ENCODE data around the gene KDM4B.
"Not testable (repeated sequence)": the region's sequence is repeated elsewhere in the genome, so short reads cannot be mapped to it uniquely, and the experiment has no call there.

The KDM4B gene
- 34.8 to 72.2 reads per million in 2 experiments for total RNA-seq

DNA sequence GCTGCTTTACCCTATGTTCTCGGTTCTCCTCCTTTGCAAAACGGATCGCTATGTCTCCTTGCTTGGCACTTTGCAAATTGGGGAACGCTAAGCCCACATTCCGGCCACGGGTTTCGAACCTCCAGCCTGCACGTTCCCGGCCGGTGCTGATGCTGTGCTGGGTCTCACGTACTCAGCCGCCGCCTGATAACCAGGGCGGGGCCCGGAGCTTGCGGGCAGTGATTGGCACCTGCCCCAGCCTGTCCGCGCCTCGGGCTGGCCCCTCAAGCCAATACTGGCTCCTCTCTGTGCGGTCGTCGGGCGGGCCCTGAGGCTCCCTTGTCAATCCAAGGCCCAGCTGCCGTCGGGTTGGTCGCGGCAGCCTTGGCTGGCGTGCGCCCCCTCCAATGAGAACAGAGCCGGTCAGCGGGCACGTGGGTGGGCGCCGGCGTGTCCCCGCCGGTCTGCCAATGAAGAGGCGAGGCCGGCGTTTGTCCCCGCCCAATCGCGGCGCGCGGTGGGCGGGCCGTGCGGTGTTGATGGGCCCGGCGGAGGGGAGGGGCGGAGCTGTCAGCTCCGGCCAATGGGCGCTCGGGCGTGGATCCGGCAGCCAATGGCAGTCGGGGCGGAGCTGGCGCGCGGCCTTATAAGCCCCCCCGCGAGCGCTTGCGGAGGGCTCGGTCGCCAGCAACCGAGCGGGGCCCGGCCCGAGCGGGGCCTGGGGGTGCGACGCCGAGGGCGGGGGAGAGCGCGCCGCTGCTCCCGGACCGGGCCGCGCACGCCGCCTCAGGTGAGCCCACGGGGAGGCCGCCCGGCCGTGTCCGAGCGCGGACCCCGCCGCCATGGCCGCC is at the start of gene KDM4B:
TSS of gene KDM4B (plus strand) at position 652 of the 830 bp plus-strand sequence. CDS start 63,778 bp downstream, outside the sequence.
- DNase-seq (ENCODE audit: low read depth), result peak; percentile 97

DNA sequence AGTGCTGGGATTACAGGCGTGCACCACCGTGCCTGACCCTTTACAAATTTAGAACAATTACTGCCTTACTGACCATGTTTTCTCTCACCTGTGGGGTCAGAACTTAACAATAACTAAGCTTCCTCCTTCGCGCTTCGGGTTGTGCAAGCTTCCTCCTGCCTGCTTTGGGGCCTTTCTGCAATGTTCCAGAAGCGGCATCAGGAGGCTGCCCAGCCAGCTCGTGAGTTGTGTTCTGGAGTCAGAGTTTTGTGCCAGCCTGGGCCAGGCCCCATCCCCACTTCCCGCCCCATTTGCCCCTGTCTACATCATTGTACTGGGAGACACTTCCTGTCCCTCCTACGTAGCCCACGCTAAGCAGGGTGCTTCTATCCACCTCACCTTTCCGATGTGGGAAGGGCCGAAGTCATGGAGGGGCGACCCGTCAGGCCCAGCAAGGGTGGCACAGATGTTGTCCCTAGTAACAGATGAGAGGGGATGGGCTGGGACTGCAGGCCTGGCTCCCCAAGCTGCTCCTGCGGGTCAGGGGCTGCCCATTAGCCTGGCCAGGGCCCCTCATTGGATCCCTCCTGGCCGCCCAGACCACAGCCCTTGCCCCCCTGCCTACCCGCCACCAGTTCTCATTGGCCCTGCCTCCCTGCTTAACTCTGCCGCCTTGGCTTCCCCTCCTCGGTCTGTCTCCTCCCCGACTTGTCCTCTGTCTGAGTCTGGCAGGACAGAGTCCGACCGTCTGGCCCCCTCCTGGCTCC is 46.2 kb upstream of the KDM4B start:
- DNase-seq (ENCODE audit: low read depth), result no peak

DNA sequence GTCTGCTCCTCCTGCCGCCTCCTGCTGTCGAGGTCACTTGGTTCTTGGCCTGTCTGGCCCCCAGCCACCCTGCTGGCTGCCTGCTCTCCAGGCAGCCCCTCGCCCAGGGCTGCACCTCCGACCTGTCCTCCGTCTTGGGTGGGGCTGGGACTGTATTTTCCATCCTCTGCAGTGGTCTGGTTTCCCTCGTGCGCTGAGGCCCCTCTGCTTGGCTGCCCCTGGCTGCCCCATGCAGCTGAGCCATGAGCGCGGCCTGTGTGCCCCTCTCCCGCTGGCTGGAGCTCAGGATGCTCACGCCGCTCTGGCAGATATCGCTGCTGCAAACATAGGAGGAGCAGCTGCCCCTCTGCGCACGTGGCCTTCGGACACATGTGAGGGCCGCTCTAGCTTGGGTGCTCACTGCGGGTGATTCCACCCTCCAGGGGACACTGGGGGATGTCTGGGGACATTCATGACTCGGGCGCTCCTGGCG is 45.6 kb upstream of the KDM4B start:
- DNase-seq (ENCODE audit: low read depth), result no peak

DNA sequence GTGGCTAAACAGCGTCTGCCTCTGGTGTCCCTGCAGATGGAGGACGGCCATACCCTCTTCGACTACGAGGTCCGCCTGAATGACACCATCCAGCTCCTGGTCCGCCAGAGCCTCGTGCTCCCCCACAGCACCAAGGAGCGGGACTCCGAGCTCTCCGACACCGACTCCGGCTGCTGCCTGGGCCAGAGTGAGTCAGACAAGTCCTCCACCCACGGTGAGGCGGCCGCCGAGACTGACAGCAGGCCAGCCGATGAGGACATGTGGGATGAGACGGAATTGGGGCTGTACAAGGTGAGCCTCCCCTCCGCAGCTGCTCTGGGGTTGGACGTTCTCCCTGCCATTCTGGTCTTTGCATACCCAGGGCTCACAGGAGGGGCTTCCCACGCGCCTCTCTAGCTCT is 39.7 kb upstream of the KDM4B start:
- no peak for DNase-seq (ENCODE audit: low read depth)

DNA sequence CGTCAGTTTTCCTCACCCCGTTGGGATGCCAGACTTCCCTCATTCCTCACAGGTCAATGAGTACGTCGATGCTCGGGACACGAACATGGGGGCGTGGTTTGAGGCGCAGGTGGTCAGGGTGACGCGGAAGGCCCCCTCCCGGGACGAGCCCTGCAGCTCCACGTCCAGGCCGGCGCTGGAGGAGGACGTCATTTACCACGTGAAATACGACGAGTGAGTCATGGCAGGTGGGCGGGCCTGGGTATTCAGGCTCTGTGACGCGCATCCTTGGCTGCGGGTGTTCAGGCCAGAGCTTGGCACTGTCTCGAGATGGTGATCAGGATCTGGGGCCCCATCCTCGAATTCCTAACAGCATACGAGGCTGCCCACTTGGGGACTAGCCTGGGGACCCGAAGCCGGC is 38.2 kb upstream of the KDM4B start:
- DNase-seq (ENCODE audit: low read depth), result no peak

DNA sequence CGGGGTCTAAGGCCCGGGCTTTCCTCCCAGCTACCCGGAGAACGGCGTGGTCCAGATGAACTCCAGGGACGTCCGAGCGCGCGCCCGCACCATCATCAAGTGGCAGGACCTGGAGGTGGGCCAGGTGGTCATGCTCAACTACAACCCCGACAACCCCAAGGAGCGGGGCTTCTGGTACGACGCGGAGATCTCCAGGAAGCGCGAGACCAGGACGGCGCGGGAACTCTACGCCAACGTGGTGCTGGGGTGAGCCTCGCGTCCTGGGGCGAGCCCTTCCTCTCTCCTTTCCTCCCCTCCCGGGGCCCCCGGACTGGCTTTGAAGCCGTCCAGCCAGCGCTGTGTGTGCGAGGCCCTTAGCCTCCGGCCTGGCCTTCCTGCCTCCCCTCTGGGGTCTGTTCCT is 36.2 kb upstream of the KDM4B start:
- DNase-seq (ENCODE audit: low read depth), result no peak

DNA sequence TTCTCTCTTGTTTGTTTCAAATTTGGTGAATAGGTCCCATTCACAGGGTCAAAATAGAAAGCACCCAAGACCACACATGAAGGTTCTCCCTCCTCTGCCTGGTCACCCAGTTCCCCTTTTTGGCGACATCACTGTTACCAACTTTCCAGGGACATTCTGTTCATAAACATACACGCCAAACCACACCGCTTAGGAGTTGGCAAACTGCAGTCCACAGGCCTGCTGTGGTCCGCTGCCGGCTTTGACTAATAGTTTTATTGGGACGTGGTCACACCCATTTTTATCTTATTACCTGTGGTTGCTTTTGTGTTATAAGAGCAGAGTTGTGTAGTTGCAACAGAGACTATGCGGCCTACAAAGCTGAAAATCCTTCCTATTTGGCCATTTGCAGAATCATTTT is 35.4 kb upstream of the KDM4B start:
- no peak for DNase-seq (ENCODE audit: low read depth)

DNA sequence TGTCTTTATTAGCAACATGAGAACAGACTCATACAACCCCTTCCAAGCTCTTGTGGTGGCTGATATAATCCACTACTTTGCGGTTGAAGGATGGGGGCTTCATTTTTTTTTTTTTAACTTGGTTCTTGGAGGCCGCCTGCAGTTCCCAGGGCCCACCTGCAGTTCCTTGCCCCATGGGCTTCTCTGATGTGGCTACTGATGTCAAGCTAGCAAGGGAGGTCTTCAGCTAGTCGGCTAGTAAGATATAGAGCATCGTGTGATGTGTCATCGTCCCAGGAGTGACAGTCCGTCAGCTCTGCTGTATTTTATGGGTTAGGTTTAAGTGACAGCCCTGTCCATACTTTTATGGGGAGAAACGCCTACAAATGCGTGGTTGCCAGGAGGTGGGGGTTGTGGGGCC is 33.5 kb upstream of the KDM4B start:
- no peak for DNase-seq (ENCODE audit: low read depth)

DNA sequence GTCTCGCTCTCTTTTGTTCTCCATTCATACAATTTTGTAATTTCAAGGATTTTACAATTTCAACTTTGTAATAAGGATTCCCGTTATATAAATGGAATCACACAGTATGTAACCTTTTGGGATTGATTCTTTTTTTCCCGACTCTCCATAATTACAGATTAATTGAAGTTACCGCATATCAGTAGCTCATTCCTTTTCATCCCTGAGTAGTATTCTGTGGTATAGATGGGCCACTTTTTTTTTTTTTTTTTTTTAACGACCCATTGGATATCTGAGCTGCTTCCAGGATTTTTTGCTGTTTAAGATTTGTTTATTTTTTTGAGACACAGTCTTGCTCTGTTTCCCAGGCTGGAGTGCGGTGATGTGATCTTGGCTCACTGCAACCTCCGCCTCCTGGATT is 31.9 kb upstream of the KDM4B start:
- no peak for DNase-seq (ENCODE audit: low read depth)

DNA sequence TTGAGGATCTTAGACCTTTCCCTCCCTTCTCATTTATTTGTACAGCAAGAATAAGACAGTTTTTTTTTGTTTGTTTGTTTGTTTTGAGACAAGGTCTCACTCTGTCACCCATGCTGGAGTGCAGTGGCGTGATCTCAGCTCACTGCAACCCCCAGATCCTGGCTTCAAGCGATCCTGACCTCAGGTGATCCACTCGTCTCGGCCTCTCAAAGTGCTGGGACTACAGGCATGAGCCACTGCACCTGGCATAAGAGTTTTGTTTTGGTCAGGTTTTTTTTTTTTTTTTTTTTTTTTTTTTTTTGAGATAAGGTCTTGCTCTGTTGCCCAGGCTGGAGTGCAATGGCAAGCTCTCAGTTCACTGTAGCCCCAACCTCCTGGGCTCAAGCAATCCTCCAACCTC is 30.5 kb upstream of the KDM4B start:
- DNase-seq (ENCODE audit: low read depth), result not testable (repeated sequence)

DNA sequence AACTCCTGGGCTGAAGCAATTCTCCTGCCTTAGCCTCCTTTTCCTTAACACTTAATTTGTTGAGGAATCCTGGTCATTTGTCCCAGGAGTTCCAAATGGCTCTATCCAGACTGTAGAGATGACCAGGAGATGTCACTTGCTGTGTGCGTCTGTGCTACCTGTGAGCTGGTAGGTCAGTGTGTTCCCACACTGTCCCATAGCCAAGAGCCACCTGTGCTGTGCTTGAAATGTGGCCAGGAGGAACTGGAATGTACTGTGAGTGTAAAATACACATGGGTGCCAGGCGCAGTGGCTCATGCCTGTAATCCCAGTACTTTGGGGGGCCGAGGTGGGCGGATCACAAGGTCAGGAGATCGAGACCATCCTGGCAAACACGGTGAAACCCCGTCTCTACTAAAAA is 29.4 kb upstream of the KDM4B start:
- DNase-seq (ENCODE audit: low read depth), result no peak

DNA sequence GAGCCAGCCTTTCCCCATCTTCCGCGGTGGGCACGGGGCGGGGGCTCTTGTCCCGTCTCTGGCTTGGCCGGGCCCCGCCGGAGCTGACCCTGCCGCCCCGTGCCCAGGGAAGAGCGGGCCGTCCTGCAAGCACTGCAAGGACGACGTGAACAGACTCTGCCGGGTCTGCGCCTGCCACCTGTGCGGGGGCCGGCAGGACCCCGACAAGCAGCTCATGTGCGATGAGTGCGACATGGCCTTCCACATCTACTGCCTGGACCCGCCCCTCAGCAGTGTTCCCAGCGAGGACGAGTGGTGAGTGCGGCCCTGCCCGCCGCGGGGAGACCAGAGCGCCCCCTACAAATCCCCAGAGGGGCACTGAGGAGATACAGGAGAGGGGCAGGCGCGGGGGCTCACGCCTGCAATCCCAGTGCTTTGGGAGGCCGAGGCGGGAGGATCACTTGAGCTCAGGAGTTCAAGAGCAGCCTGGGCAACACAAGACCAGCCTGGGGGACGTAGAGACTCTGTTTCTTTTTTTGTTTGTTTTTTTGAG is 27.2 kb upstream of the KDM4B start:
- DNase-seq (ENCODE audit: low read depth), result not testable (repeated sequence)

DNA sequence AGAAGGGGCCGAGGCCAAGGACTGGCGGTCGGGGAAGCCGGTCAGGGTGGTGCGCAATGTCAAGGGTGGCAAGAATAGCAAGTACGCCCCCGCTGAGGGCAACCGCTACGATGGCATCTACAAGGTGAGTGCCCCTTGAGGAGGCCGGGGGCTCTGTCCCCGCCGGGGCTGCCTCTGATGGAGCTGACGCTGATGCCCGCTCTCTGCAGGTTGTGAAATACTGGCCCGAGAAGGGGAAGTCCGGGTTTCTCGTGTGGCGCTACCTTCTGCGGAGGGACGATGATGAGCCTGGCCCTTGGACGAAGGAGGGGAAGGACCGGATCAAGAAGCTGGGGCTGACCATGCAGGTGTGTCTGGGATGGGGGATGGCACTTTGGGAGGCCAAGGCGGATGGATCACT is 18.3 kb upstream of the KDM4B start:
- not testable (repeated sequence) for DNase-seq (ENCODE audit: low read depth)

DNA sequence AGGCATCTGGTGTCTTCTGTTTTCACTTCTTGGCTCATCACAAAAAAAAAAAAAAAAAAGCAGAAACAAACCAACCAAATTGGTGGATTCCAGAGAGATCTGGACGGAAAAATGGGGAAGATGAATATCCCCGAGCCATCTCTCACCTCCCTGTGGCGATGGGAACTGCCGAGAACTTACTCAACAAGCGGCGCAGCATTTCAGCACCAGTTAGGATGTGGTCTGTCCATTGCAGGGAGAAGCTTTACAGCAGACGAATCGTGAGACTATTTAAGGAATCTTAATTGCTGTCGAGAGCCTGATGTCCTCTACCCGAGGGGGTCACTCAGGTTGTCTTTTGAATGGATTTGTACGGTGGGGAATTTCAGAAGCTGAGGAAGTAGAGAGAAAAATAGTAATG is 17.3 kb upstream of the KDM4B start:
- DNase-seq (ENCODE audit: low read depth), result no peak

DNA sequence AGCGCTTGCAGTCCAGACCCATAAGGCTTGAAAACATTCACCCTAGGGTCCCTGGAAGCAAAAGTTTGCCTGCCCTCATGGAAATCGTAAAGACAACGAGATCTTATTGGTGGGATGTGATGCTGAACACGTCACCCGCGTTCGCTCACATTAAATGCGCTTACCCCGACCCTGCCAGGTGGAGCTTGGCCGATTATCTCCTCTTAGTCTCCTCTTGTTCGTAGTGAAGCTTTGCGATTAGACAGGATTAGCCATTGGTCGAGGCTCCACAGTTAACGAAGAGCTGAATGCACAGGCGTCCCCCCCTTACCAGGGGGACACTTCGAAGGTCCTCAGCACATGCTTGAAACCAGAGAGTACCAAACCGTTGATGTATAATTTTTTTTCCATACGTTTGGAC is 16.0 kb upstream of the KDM4B start:
- no peak for DNase-seq (ENCODE audit: low read depth)

DNA sequence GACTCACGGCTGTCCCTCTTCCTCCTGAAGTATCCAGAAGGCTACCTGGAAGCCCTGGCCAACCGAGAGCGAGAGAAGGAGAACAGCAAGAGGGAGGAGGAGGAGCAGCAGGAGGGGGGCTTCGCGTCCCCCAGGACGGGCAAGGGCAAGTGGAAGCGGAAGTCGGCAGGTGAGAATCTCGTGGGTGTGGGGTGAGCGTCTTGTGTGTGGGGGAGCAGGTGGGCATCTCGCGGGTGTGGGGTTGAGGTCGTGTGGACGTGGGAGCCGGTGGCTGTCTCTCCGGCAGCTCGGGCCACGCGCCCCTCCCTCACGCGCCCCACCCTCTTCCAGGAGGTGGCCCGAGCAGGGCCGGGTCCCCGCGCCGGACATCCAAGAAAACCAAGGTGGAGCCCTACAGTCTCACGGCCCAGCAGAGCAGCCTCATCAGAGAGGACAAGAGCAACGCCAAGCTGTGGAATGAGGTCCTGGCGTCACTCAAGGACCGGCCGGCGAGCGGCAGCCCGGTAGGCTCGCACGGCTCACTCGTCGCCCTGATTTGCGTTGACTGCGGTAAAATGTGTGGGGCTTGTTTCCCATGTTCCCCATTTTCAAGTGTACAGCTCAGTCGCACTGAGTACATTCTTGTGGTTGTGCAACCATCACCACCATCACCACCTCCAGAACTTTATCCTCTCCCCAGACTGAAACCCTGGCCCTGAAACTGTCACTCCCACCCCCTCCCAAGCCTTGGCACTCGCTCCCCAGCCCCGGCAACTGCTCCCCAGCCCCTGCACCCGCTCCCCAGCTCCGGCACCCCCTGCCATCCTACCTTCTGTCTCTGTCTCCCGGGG is 14.4 kb upstream of the KDM4B start:
- DNase-seq (ENCODE audit: low read depth), result not testable (repeated sequence)

DNA sequence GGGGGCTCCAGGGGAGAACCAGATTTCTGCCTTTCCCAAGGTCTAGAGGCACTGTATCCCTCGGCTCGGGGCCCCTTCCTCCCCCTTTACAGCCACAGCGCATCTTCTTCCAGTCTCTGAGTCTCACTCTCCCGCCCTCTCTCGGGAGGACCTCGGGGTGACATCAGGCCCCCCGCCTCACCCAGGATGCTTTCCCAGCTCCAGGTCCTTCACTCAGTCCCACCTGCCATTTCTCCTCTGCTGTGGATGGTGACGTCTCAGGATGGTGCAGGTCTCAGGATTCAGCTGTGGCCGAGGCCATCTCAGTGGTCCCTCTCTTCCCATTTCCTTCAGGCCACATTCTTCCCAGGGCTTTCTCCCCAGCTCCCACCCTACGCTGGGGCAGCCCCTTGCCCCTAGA is 13.6 kb upstream of the KDM4B start:
- no peak for DNase-seq (ENCODE audit: low read depth)

DNA sequence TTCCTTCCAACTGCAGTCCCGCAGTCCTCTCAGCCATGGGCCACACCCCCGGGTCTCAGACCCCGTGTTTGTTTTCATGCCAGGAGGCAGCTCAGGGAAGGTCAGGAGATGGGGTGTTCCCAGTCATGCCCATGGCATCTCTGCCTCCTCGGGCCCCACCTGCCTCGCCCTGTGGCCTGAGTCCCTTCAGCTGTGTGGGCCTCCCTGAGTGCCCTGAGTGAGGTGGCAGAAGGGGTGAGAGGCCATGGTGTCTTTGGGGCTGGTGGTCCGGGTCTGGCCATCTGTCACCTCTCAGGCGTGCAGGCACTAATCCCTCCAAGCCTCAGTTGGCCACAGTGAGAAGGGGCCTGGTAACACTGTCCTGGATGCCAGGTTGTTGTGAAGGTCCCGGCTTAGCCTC is 10.9 kb upstream of the KDM4B start:
- no peak for DNase-seq (ENCODE audit: low read depth)

DNA sequence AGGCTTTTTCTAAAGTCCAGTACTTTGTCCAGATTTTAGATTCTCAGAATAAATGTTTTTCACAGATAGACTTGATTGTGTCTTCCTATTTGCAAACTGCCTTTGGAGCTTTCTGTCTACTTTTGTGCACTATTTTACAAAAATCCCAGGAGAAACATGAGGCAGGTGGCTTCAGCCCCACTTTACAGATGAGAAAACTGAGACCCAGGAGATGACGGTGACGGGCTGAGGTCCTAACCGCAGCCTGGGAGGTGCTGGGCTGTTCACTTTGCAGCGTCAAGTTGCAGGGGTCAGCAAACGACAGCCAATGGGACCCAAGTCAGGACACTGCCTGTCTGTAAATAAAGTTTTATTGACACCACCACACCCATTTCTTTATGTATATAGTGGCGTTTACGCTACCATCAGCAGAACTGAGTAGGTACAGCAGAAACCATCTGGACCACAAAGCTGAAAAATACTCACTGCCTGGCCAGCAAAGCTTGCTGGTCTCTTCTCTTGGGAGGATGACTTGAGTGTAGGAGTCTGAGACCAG is 6.8 kb upstream of the KDM4B start:
- DNase-seq (ENCODE audit: low read depth), result no peak

DNA sequence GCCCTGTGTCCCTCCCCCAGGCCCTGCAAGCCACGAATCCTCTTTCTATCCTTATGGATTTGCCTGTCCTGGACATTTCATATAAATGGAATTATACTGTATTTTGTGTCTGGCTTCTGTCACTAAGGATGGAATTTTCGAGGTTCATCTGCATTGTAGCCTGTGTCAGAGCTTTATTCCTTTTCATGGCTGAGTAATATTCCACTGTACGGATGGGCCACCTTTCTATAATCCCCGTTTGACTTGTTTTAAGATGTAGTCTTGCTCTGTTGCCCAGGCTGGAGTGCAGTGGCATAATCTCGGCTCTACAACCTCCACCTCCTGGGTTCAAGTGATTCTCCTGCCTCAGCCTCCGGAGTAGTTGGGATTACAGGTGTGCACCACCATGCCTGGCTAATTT is 3.9 kb upstream of the KDM4B start:
- DNase-seq (ENCODE audit: low read depth), result no peak

DNA sequence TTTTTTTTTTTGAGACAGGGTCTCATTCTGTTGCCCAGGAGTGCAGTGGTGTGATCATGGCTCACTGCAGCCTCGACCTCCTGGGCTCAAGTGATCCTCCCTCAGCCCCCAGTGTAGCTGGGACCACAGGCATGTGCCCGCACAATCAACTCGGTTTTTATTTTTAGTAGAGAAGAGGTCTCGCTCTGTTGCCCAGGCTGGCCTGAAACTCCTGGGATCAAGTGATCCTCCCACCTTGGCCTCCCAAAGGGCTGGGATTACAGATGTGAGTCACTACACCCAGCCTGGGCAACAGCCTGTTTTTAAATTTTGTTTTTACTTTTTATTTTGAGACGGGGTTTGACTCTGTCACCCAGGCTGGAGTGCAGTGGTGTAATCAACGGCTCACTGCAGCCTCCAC is 2.3 kb upstream of the KDM4B start:
- DNase-seq (ENCODE audit: low read depth), result no peak

Measured in T follicular helper cell (primary cell).